GM19193 (cell line): ENCODE data around the gene ZPLD1.

Experiments
- POLR2A ChIP-seq: IDR thresholded peaks from 4 replicates; pipeline ENCODE4 v1.6.1; 2011; ENCODE audit not compliant: insufficient read depth, insufficient read length; ENCODE audit errors: extremely low read depth

Gene ZPLD1

DNA sequence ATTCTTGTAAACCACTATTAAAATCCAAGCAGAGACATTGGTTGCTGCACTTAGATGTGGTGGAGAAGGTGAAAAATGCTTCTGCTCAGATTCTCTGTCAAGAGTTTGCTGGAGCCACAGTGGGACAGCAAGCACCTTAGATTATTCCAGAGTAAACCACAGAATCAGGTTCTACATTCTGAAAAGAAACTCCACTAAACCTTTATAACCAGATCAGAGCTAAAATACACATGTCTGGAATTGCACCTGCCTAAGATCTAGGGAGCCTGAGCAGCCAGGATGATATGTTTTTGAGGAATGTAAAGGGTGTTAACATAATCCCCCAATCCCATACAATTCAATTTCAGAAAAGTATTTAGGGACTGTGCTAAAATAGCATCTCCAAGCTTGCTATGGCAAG, at the start of gene ZPLD1:
TSS of gene ZPLD1 (plus strand) at position 301 of the 400 bp plus-strand sequence. CDS start 3,473 bp downstream, outside the sequence.
- no peak for TF ChIP-seq POLR2A

DNA sequence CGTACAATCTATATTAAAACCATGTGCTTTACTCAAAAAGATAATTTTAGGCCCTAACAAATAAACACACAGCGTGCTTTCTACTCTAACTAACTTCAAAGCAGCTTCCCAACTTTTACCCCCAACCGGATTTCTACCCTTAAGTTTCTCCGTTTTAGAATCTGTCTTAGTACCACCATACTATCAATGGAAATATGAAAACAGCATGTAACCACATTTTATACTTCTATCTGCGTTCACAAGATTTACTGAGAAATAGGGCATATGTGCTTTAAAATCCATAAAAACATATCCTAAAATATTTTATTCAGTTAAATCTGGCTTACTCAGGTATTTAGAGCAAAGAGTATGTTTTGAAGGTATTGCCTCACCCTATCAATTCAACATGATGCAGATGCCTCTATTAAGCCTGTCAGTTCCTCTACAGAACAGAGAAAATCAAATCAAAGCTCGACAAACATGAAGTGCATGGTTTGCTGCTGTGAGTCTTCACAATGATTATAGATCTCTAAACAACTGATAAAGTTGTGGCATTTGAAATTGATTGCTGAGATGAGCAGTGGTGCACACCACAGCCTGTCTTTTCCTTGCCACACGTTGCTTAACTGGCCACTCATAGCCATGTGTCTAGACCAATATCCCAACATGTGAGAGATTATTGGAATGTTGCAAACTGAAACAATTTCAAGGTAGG, 44.5 kb upstream of the ZPLD1 start:
- no peak for TF ChIP-seq POLR2A

DNA sequence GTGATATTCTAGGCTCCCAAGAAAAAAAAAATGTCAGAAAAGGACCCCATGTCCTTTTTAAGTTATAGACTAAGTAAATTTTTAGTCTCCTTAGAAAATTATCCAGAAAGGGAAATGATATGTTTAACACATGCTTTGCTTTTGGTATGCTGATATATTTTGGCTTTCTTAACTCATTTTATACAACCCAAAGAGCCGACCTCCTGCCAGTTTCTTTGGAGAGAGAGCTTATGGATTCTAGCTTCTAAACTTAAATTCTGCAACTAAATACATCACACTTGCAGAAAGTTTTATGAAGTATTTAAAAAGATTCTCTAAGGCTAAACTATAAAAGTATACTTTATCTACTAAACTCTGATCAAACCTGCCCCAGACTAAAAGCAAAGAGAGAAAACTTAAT, 43.9 kb upstream of the ZPLD1 start:
- TF ChIP-seq POLR2A, result no peak

- no peak for TF ChIP-seq POLR2A
Measured at GRCh38 chr3:102391491-102391890, 43.3 kb upstream of the ZPLD1 start.

GRCh38 chr3:102394517-102394916, 40.3 kb upstream of the ZPLD1 start:
- TF ChIP-seq POLR2A, result no peak

GRCh38 chr3:102398176-102398575, 36.6 kb upstream of the ZPLD1 start:
- TF ChIP-seq POLR2A, result no peak

DNA sequence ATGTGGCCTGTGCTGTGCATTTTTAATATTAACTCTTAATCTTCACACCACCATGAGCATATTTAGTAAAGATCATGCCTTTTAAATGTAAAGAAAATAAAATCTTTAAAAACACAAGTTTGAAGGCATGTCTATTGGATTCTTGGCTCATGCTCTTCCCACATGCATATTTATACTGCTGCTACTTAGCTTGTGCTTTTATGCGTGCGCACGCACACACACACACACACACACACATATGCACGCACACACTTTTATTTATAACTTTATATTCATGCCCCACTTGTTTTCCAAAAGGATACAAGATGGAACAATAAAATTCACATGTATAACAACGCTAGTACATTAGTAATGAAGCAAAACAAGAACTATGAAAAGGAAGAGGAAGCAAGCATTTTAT, 36.1 kb upstream of the ZPLD1 start:
- no peak for TF ChIP-seq POLR2A

DNA sequence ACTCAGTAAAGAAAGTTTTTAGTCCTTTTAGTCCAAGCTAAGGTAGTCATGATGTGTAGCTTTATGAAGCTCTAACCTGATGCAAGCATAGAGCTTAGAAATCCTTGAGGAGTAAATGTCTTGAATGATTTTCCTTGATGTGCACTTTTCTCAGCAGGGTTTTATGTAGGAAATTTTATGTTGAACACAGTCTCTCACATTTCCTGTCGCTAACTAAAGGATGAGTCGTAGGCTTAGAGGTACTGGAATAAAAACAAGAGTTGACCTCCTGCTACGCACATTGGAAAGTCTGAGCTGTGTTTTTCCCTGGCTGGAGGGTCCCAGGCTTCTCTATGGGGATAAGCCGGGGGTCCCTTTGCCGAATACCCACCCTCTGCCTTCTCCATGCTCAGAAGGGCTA, 34.7 kb upstream of the ZPLD1 start:
- no peak for TF ChIP-seq POLR2A

DNA sequence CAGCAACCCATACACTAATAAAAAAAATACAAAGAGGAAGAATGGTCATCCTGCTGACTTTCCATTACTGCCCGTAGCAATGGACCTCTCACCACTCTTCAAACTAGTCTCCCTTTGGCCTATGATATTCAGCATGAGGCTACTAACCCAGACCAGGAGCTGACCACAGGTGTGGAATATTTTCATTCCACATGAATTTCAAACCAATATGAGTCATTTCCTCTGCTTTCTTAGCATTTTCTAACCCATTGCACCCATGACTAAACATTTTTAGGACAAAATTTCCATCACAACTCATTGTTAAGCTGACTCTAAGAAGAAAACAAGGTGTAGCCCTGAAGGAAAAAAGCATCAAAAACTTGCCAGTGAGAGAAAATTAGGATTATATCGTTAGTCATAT, 34.0 kb upstream of the ZPLD1 start:
- no peak for TF ChIP-seq POLR2A

GRCh38 chr3:102410616-102411015, 24.2 kb upstream of the ZPLD1 start:
- no peak for TF ChIP-seq POLR2A

DNA sequence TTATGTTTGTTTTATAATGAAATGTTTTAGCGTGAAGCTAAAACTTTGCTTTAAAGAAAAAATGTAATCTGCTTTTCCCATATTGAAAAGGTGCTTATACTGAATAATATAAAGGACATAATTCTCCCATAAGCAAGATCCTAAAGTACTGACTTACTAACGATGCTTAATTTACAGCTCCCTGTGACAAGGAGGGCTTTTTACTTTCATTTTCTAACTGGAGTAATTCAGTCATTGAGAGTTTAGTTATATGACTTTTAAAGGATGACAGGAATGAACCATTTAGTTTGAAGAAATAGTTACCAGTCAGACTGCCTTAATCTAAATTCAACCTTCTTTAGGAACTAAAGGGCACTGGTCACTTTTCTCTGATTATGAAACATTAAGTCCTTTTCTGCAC, 19.3 kb upstream of the ZPLD1 start:
- no peak for TF ChIP-seq POLR2A

- no peak for TF ChIP-seq POLR2A
Measured at GRCh38 chr3:102419786-102420185, 15.0 kb upstream of the ZPLD1 start.

DNA sequence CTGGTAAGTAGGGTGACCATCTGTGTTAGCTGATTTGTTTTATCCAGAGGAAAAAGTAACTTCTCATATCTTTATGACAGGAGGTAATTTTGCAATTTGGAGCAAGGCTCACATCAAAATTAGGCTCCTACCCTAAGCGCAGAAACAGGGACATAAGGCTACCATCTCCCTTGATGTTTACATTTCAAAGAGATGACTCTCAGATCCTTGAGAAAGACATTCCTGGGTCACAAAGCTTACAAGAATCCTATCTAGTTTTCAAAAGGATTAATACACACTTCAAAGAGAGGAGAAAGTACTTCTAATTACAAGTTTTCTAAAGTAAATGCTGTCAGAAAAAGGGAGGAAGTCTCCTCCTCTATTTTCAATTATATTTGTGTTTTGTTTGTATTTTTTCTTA, 7.0 kb downstream of the ZPLD1 start:
- TF ChIP-seq POLR2A, result no peak

GRCh38 chr3:102443021-102443420, 8.2 kb downstream of the ZPLD1 start:
- no peak for TF ChIP-seq POLR2A

DNA sequence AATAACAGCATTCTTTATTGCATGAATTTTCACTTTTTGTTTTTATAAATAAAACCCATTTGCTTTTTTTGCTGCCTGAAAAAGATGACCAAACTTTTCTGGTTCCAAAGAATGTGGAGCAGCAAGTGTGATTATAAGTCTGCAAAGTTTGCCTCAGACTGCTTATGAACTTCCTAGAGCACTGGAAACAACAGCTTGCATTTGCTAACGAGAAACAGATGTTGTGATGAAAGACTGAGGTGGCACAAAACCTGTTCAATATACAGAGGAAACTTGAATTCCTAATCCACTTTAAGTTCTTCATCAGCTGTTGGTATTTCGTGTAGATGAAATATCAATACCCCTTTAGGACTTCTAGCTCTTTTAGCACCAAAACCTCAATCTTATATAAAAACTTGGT, 9.3 kb downstream of the ZPLD1 start:
- no peak for TF ChIP-seq POLR2A

GRCh38 chr3:102447272-102447671, 12.5 kb downstream of the ZPLD1 start:
- no peak for TF ChIP-seq POLR2A

DNA sequence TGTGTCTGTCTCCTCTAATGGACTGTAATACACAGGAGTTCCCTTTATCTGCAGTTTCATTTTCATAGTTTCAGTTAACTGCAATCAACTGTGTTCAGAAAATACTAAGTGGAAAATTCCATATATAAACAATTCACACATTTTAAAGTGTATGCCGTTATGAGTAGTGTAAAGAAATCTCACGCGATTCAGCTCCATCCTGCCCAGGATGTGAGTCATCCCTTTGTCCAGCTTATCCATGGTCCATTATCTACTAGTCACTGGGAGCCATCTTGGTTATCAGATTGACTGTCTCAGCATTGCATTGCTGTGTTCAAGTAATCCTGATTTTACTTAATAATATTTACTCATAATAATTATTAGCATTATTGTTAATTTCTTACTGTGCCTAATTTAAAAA, 14.5 kb downstream of the ZPLD1 start:
- TF ChIP-seq POLR2A, result no peak
